ENCODE measurements around the gene MAMDC4. TPM values are rescaled to one million over a fixed set of nuclear protein-coding genes. Genes with fewer than 3 reads are reported as not detected.

Gene MAMDC4
- total RNA-seq, 1 donor from 2014 or later, result 3.2 TPM

DNA sequence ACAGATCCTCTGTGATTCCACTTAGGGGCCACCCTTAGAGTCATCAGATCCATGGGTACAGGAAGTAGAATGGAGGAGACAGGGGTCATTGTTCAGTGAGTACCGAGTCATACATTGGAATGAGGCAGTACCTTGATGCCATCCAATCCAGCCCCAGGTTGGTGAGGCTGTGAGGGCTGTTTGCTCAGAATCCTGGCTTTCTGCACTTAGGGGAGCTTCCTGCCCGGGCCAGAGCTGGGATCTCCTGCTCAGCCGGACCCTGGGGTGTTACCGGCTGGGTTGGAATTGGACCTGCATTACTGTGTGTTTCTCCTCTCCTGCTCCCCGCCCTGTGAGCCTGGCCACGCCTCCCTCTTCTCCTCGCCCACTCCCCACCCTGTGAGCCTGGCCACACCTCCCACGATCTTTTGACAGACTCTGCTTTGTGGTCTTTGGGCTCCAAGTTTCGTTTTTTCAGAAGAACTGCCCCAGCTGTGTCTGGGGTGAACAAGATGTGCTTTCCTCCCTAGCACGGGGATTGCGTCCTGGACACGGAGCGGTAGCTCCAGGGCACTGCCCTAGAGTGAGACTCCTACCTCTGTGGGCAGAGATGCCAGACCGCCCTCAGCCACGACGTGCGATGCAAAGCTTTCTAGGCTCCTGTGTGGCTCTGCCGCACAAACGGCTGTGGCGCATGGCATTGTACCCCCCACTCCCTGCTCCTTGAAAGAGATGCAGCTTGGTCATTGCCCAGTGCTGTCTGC lies 49.5 kb downstream of the MAMDC4 start:
- Histone ChIP-seq H3K4me3 (peak overlapping the region; percentile 23 to 29), H3K4me1 (peaks cover 37% of the 10 kb centered on the region), H3K27ac (peak overlapping the region; percentile 77), H3K27me3 (no peaks in the 10 kb centered on the region), H3K36me3 (peaks cover 0 to 19% of the 10 kb centered on the region in 2 donors), H3K9me3 (no peaks in the 10 kb centered on the region)
- intact Hi-C loops (cut with DNase I), result no loop called here
- no peak for DNase-seq (ENCODE audit: extremely low spot score in 2 of 2)
- TF ChIP-seq, protein P1, sequence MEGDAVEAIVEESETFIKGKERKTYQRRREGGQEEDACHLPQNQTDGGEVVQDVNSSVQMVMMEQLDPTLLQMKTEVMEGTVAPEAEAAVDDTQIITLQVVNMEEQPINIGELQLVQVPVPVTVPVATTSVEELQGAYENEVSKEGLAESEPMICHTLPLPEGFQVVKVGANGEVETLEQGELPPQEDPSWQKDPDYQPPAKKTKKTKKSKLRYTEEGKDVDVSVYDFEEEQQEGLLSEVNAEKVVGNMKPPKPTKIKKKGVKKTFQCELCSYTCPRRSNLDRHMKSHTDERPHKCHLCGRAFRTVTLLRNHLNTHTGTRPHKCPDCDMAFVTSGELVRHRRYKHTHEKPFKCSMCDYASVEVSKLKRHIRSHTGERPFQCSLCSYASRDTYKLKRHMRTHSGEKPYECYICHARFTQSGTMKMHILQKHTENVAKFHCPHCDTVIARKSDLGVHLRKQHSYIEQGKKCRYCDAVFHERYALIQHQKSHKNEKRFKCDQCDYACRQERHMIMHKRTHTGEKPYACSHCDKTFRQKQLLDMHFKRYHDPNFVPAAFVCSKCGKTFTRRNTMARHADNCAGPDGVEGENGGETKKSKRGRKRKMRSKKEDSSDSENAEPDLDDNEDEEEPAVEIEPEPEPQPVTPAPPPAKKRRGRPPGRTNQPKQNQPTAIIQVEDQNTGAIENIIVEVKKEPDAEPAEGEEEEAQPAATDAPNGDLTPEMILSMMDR (IDR thresholded peaks at IDR 0.05), result no peak
- peak; percentile 8 to 10 for TF ChIP-seq POLR2AphosphoS5 (IDR thresholded peaks at IDR 0.05; ENCODE audit: insufficient read depth in 1 of 2, low read depth in 1 of 2)

DNA sequence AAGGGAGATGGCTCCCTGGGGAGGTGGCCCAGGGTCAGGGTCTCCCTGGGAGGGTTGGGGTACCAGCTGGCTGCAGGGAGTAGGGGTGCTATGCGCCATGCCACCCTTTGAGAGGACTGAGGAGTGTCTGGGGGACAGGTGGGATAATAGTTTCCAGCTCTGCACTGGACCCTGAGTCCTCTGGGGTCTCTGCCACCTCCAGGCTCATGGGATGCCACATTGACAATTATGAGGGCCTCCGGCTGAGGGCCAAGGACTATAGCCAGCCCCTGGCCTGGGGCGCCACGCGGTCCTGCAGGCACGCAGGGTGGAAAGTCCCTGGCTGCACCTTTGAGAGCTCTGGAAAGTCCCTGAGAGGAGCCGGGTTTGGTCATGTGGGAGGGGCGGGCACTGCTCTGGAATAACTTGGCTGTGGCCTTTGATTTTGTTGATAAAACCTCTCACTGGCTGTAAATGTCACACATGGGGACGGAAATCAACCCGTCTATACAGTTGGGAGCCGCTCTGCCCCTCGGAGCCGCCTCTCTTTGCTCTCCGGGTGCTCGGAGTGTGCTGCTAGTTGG lies 50.2 kb downstream of the MAMDC4 start:
- H3K27ac ChIP-seq, result peak overlapping the region; percentile 77
- TF ChIP-seq, protein P1 (IDR thresholded peaks at IDR 0.05), result no peak
- TF ChIP-seq POLR2A (IDR thresholded peaks at IDR 0.05) (no peak), POLR2AphosphoS5 (IDR thresholded peaks at IDR 0.05; ENCODE audit: insufficient read depth in 1 of 2, low read depth in 1 of 2) (peak; percentile 34 to 81)
- no peak for DNase-seq (ENCODE audit: extremely low spot score in 2 of 2)
- H3K27me3 ChIP-seq, result no peaks in the 10 kb centered on the region
- intact Hi-C loops (cut with DNase I), result no loop called here
- peaks cover 37% of the 10 kb centered on the region for H3K4me1 ChIP-seq
- H3K4me3 ChIP-seq, result peak overlapping the region; percentile 23 to 29
- peaks cover 0 to 19% of the 10 kb centered on the region in 2 donors for H3K36me3 ChIP-seq
- no peaks in the 10 kb centered on the region for H3K9me3 ChIP-seq

- intact Hi-C loops (cut with DNase I), result no loop called here
- peak overlapping the region; percentile 77 for H3K27ac ChIP-seq
Observed at GRCh38 chr9:136903041-136903554, 51.0 kb downstream of the MAMDC4 start.

GRCh38 chr9:136906266-136906665 lies 54.1 kb downstream of the MAMDC4 start:
- TF ChIP-seq POLR2AphosphoS5 (IDR thresholded peaks at IDR 0.05; ENCODE audit: insufficient read depth in 1 of 2, low read depth in 1 of 2) (no peak), POLR2A (IDR thresholded peaks at IDR 0.05) (no peak)
- TF ChIP-seq, protein P1 (IDR thresholded peaks at IDR 0.05), result no peak
- no peaks in the 10 kb centered on the region for H3K9me3 ChIP-seq
- no peak for DNase-seq (ENCODE audit: extremely low spot score in 2 of 2)
- no peaks in the 10 kb centered on the region for H3K27me3 ChIP-seq
- no peak overlapping the region for H3K27ac ChIP-seq
- intact Hi-C loops (cut with DNase I), result no loop called here
- no peak overlapping the region for H3K4me3 ChIP-seq
- peaks cover 0 to 15% of the 10 kb centered on the region in 2 donors for H3K36me3 ChIP-seq
- peaks cover 27% of the 10 kb centered on the region for H3K4me1 ChIP-seq

More at GRCh38 chr9:136903041-136903554, 51.0 kb downstream of the MAMDC4 start:
- peaks cover 37% of the 10 kb centered on the region for H3K4me1 ChIP-seq
- no peaks in the 10 kb centered on the region for H3K27me3 ChIP-seq
- TF ChIP-seq POLR2A (IDR thresholded peaks at IDR 0.05) (no peak), POLR2AphosphoS5 (IDR thresholded peaks at IDR 0.05; ENCODE audit: insufficient read depth in 1 of 2, low read depth in 1 of 2) (peak in 1 of 2 donors; percentile 8)
- no peak for DNase-seq (ENCODE audit: extremely low spot score in 2 of 2)
- H3K36me3 ChIP-seq, result peaks cover 0 to 21% of the 10 kb centered on the region in 2 donors
- no peak overlapping the region for H3K4me3 ChIP-seq
- H3K9me3 ChIP-seq, result no peaks in the 10 kb centered on the region

- Histone ChIP-seq H3K9me3 (no peaks in the 10 kb centered on the region), H3K27ac (no peak overlapping the region), H3K36me3 (peaks cover 0 to 15% of the 10 kb centered on the region in 2 donors), H3K27me3 (no peaks in the 10 kb centered on the region), H3K4me1 (peaks cover 17% of the 10 kb centered on the region), H3K4me3 (no peak overlapping the region)
- intact Hi-C loops (cut with DNase I), result no loop called here
- TF ChIP-seq POLR2AphosphoS5 (IDR thresholded peaks at IDR 0.05; ENCODE audit: insufficient read depth in 1 of 2, low read depth in 1 of 2) (no peak), POLR2A (IDR thresholded peaks at IDR 0.05) (no peak)
- TF ChIP-seq, protein P1 (IDR thresholded peaks at IDR 0.05), result no peak
- no peak for DNase-seq (ENCODE audit: extremely low spot score in 2 of 2)
Observed at GRCh38 chr9:136907011-136907914, 55.1 kb downstream of the MAMDC4 start.
